NOMO-1 (cell line): ENCODE measurements around the gene BAZ1B.
"Not testable (repeated sequence)": the region's sequence is repeated elsewhere in the genome, so short reads cannot be mapped to it uniquely, and the experiment has no call there.

Source experiments
- DNase-seq, 2 experiments: peaks; one replicate each; lab custom pipeline; 2025; ENCODE audit not compliant: unreplicated experiment in 2 of 2; lab: John Stamatoyannopoulos, UW

Gene BAZ1B

GRCh38 chr7:73504920-73505319 lies 17.2 kb downstream of the BAZ1B start:
- DNase-seq = no peak

- no peak for DNase-seq
These were observed 18.1 kb downstream of the BAZ1B start for GRCh38 chr7:73504017-73504416.

DNA sequence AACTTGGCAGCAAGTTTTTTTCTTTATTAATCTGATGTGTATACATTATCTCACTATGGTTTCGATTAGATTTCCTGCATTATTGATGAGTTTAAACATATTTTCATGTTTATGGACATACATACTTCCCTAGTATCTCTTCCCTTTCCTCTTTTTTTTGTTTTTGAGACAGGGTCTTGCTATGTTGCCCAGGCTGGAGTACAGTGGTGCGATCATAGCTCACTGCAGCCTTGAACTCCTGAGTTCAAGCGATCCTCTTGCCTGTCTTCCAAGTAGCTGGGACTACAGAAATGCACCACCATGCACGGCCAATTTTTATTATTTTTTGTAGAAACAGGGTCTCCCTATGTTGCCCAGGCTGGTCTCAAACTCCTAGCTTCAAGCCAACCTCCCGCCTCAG lies 18.9 kb downstream of the BAZ1B start:
- DNase-seq = no peak

- DNase-seq = no peak
These were observed 25.5 kb downstream of the BAZ1B start for GRCh38 chr7:73496626-73497025.

- not testable (repeated sequence) for DNase-seq
These were observed 26.6 kb downstream of the BAZ1B start for GRCh38 chr7:73495507-73495906.

DNA sequence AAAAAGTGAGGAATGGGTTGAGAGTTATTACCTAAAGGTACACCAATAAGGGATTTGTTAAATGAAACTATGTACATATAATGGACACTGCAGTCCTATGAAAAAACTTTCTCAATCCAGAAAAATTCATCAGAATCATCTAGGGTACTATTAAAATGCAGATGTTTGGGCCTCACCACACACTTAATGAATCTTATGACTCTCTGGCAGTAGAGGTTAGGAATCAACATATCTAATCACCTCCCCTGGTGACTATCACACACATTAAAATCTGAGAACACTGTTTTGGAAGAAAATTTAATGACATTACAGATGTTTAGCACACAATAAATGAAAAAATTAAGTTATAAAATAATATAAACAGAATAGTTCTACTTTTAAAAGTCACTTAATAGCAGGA lies 32.1 kb downstream of the BAZ1B start:
- no peak for DNase-seq

DNA sequence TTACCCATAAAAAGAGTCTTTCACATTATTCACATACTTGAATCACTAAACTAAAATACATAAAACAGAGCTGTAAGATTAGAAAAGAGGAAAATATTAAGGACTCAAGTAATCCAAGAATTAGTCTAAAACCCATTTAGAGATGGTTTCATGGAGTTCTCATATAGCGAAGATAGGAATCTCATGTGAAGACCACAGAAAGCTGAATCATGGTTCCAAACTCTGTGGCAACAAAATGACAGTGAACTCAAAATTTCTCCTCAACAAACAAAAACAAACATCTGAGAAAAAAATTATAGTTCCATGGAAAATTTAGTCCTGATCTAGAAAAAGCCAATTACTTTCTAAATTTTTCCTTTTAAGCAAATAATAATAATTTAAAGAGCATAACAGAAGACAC lies 34.6 kb downstream of the BAZ1B start:
- no peak for DNase-seq

GRCh38 chr7:73483171-73483570 lies 38.9 kb downstream of the BAZ1B start:
- DNase-seq = no peak

DNA sequence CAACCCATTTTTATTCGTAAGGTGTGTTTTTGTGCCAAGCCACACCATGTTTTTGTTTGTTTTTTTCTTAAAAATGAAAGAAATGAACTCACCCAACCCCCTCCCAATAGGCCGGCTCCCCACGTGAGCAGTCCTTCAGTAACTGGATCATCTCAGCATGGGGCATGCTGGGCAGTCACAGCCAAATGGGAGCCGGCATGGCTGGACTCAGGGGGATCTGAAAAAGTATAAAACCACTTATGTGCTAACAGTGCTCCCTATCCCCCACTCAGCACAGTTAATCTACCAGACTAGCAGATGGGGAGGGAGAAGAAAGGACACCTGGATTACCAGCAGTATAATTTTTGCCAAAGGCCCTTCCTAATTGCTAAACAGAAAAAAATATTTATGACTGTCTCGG lies 39.3 kb downstream of the BAZ1B start:
- no peak for DNase-seq

DNA sequence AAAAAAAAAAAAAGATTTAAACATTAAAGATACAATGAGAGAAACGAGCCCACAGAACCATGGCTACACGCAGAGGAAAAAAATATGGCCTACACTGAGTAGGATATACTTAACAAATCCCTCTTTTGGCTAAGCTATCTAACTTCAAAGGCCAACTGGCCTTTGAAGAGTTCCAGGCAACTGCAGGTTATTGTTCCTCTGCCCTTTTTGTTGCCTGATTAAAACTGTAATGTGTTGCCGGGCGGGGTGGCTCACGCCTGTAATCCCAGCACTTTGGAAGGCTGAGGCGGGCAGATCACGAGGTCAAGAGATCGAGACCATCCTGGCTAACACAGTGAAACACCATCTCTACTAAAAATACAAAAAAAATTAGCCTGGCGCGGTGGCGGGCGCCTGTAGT lies 40.6 kb downstream of the BAZ1B start:
- DNase-seq = not testable (repeated sequence)

DNA sequence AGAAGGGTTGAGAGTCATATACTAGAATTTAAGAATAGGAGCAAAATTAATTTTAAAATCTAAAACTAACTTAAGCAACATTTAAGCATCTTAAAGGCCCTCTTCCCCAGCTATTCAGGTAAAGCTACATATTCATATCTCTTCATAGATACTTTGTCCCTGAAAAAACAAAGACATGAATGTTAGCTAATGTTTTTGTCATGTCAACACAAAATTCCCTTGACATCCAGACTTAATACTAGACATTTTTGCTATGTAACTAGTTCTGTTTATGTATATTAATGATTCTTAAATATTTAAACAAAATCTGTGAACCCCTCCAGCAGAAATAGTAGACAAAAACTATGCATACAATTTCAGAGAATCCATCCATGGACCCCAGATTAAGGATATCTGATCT lies 43.5 kb downstream of the BAZ1B start:
- DNase-seq = no peak

GRCh38 chr7:73477376-73477775 lies 44.7 kb downstream of the BAZ1B start:
- no peak for DNase-seq

DNA sequence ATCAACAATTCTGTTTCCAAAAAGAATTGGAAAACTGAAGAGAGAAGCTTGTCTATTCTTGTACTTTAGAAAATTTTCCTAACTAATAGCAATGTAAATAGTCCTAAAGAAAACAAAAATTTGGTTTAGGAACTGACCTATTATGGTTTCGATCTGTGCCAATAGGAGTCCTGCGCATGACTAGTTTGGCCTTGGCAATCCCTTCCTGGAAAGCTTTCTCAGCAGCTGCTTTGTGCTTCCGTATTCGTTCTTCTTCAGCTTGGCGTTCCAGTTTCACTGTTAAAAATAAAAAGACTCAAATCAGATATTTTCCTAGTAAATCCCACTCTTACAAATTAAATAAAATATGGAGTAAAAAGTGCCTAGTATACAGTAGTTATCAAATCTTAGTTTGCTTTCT lies 51.9 kb downstream of the BAZ1B start:
- no peak for DNase-seq

- not testable (repeated sequence) for DNase-seq
These were observed 55.0 kb downstream of the BAZ1B start for GRCh38 chr7:73467046-73467445.

- DNase-seq = no peak
These were observed 56.0 kb downstream of the BAZ1B start for GRCh38 chr7:73466112-73466511.

DNA sequence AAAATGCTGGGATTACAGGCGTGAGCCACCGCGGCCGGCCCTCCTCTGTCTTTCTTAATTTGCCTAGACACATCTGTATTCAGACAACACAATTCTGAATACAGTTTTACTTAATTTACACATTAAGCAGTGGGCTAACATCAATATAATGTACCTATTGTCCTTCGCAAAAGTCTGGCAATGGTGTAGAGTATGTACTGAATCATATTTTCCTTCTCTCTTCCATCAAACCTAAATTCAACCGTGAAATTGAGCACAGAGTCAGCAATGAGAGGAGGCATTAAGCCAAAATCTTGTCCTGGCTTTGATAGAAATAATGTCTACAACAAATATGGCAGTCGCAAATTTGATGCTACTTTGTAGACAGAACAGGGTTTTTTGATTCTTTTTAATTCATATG lies 58.1 kb downstream of the BAZ1B start:
- no peak for DNase-seq

DNA sequence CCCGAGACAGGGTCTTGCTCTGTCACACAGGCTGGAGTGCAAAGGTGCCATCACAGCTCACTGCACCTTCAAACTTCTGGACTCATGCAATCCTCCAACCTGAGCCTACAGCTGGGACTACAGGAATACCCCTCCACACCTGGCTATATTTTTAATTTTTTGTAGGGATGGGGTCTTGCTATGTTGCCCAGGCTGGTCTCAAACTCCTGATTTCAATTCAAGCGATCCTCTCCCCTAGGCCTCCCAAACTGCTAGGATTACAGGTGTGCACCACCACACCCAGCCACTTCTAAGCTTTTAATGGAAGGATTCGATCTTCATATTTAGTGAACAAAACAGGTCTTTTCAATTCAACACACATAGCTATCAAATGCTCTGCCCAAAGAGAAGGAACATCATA lies 58.8 kb downstream of the BAZ1B start:
- DNase-seq = no peak

GRCh38 chr7:73461782-73462285 lies 60.3 kb downstream of the BAZ1B start:
- no peak for DNase-seq

GRCh38 chr7:73454424-73454823 lies 67.7 kb downstream of the BAZ1B start:
- no peak for DNase-seq

DNA sequence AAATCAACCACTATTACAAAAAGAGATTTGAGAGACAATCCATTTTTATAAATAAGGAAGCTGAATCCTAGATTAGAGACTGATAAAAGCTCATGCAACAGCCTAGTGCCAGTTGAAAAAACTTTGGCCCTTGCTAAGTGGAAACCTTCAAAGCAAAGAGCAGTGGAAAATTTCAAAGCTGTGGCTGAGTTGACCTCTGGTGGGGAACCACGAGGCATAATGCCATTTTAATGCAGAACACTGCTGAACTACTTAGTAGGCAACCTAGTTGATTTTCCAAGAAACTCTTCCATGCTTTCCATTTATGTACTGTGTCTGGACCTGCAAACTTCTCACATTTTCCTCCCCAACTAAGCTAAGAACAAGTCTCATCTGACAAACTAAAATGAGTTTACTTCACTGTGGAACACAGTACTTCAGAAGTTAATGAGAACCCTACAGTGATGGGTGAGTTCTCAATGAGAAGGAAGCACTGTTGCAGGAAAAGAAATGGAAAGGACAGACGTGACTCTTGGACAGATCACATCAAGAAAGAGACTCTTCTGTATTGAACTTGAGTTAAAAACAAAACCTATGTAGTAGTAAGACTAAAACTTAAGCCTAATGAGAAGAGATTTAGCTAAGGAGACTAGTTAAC lies 69.0 kb downstream of the BAZ1B start:
- DNase-seq = no peak

DNA sequence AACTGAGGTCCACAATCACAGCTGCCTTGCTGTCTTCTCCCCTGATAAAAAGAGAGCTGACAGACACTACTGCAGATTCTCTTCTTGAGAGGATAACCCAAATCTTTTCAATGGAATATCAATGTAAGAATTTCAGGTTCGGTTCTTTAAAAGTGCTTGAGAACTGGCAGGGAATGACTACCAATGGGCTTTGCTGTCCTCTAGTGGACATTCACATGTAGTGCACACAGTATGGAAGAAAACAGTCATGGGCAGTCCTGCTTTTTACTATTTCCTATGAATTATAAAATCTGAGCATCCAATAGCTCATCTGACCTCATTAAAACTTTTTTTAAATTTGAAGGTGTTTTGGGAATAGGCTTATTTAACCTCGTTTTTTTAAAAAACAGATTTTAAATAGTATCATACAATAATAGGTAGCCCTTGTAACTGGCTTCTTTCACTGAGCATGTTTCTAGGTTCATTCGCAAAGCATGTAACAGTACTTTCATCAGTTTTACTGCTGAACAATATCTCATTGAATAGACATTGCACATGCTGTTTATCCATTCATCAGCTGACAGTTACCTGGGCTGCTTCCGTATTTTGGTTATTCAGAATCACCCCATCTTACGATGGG lies 70.2 kb downstream of the BAZ1B start:
- DNase-seq = peak; percentile 38 to 95

GRCh38 chr7:73449422-73449821 lies 72.7 kb downstream of the BAZ1B start:
- no peak for DNase-seq

DNA sequence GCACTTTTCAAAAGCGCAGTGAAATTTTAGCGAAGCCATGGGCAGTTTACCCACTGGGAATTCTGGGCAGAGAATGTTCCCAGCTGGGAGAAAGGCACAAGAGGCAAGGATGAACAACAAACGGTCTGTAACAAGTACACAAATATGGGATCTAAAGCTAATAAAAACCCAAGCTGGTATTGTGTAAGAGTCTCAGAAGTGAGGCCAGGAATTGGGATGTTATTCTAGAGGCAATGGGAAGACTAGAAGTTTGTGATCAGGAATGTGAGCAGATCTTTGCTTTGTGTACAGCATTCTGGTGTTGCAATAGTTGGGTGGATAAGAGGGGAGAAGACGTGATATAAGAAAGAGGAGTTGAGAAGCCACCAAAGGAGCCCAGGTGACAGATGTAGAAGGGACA lies 73.5 kb downstream of the BAZ1B start:
- no peak for DNase-seq
